Stimulated activated naive CD8-positive, alpha-beta T cell treated with anti-CD3 and anti-CD28 coated beads, Interleukin-15, Interleukin-2, amounts not matched to agents 100 U/mL and 50 U/mL, for 24 hours (primary cell): ENCODE measurements around the gene AP1B1.

Source experiments
- ATAC-seq: fragments of 150-1000 bp; cut with Tn5 transposase; one replicate; pipeline ENCODE4 v1.10.0; 2021
- DNase-seq: peaks from one replicate; pipeline ENCODE4 v3.0.0; 2021

AP1B1 gene

DNA sequence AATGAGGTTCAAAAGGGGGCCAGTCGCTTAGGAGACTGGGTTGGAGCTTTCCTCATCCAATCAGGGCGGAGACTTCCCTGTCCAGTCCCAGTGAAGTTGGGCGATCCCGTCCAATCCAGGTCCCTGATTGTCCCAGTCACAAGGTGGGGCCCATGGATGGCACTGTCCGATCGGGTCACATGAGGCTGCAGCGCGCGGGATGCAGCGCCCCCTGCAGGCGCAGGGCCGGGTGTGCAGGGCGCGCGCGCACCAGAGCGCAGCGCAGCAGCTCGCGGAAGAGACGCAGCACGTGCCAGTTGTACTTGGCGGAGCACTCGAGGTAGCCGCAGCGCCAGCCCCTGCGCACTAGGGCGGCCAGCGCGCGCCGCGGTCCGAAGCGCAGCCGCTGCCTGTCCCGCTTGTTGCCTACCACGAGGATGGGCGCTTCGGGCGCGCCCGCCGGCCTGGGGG is 75.2 kb downstream of the AP1B1 start:
- ATAC-seq = peak; percentile 19

DNA sequence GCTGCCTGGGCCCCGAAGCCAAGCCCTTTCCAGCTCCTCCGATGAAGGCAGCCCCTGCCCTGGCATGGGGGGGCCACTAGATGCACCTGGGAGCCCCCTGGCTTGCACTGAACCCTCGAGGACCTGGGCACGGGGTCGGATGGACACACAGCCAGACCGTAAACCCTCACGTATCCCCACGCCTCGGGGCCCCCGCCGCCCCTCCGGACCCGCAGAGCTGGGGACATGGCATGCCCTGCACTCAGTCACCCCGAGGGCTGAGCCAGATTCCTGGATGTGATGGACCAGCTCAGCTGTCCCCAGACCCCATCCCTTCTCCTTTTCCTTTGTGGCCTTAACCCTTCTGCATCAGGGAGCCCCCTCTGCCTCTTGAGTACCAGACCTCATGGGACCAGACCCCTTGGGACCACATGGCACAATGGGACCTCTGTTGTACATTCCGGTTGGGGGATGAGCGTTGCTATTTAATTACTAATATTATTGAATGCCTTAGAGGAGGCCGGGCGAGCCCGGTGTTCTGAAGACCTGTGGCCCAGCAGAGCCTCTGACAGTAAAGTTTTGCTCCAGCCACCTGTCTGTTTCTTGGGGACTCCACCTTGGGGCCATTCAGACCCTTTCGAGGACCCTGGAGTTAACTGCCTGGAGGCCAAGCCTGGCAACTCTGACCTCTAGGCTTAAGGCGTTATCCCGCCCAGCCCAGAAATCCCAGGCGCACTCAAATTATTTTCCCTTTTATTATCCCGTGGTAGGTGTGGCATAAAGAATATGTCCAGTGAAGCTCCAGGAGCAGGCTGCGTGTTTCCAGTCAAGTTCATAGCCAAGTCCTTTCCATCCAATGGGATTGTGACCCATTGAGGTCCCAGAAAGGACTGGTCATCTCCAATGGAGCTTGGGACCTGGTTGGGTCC is 75.9 kb downstream of the AP1B1 start:
- DNase-seq (no peak), ATAC-seq (no peak)

More for the DNA sequence above, 75.2 kb downstream of the AP1B1 start:
- peak; percentile 33 for DNase-seq

DNA sequence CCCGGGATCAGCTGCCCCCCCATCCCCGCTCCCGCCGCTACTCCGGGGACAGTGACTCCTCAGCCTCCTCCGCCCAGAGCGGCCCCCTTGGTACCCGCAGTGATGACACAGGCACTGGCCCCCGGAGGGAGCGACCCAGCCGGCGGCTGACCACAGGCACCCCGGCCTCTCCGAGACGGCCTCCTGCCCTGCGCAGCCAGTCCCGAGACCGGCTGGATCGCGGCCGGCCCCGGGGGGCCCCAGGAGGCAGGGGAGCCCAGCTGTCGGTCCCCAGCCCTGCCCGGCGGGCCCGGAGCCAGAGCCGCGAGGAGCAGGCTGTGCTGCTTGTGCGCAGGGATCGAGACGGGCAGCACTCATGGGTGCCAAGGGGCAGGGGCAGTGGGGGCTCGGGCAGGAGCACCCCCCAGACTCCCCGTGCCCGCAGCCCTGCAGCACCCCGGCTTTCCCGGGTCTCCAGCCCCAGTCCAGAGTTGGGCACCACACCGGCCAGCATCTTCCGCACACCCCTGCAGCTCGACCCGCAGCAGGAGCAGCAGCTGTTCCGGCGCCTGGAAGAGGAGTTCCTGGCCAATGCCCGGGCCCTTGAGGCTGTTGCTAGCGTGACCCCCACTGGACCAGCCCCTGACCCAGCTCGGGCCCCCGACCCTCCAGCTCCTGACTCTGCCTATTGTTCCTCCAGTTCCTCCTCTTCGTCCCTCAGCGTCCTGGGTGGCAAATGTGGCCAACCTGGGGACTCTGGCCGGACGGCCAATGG is 76.7 kb downstream of the AP1B1 start:
- ATAC-seq = no peak
- no peak for DNase-seq

DNA sequence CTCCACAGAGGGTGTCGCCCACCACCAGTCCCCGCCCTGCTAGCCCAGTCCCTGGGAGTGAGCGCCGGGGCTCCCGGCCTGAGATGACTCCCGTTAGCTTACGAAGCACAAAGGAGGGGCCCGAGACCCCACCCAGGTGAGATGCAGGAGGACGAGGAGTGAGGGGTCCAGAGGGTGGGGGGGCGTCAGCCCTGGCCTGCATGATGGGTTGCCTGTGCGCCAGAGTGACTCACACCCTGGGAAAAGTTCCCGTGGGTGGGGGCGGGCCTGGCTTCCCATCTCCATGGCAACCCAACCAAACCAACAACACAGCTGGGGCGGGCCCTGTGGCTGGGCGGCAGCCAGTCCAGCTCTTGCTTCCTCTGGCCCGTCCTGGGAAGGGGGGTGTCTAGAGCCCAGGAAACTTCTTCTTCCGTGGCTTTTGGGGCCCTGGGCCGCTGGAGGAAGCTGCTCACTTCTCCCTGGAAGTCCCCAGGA is 77.5 kb downstream of the AP1B1 start:
- ATAC-seq (peak; percentile 64), DNase-seq (peak; percentile 85)

DNA sequence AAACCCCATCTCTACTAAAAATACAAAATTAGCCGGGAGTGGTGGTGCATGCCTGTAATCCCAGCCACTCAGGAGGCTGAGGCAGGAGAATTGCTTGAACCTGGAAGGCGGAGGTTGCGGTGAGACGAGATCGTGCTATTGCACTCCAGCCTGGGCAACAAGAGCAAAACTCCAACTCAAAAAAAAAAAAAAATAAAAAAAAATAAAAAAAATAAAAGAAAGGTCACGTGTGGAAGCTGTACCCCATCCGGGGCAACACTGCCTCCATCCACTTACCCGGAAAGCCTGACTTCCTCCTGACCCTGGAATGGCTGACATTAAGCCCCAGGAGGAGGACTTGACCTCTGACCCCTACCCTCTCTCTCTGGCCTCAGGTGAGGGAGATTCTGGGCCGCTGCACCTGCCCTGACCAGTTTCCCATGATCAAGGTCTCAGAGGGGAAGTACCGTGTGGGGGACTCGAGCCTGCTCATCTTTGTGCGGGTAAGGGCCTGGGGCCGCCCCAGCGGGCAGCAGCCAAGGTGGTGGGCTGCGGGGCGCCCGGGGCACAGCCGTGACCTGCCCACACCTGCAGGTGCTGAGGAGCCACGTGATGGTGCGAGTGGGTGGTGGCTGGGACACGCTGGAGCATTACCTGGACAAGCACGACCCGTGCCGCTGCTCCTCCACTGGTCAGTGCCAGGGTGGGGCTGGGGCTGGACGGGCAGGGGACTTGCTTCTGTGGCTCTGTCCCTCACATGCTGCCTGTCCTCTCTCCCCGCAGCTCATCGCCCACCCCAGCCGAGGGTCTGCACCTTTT is 78.1 kb downstream of the AP1B1 start:
- DNase-seq (no peak), ATAC-seq (no peak)

DNA sequence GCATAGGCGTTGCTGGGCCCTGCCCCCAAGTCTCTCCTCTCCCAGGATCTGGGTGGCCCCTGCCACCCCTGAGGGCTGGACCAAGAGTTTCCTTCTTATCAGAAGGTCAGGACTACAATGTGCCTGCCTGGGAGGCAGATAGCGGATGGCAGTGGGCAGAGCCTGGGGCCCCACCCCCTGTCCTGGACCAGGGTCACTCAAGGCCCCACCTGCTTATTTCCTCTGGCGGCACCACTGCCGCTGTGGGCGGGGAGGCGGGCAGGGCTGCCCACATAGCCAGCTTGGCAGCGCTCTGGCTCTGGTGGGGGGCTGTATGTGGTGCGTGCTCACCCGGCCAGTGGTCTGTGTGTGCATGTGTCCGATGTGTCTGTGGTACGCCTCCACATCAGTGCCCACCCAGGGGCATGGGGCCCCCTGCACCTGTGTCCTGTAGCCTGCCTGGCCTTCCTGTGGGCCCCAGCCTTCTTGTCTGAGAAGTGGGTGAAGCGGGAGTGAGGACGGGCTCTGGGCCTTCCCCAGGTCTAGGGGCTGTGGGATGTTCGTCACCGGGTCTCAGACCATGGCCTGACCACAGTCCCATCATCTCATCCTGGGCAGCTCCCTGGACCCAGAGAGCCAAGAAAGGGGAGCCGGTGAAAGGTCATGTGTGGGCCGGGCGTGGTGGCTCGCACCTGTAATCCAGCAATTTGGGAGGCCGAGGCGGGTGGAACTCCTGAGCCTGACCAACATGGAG is 78.9 kb downstream of the AP1B1 start:
- ATAC-seq = no peak
- no peak for DNase-seq

DNA sequence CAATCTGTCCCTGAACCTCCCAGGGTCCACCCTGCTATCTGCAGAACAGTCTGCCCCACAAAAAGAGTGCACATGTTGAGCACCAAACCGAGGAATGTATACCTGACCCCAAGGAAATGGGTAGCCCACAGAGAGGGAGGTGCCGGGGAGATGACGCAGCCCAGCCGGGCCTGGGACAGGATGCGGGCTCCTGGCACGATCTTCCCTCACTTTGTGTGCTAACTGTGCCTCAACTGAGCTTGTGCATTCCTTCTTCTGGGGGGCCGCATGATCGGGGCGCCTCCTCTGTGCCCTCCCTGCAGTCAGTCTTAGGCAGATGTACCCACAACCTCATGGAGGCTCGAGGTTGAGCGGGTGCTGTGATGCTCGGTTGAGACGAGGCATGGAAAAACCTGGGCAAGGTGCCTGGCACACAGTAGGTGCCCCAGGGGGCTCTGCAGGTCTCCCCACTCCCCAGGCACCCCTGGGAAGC is 79.5 kb downstream of the AP1B1 start:
- ATAC-seq = peak; percentile 19
- DNase-seq = peak; percentile 46

DNA sequence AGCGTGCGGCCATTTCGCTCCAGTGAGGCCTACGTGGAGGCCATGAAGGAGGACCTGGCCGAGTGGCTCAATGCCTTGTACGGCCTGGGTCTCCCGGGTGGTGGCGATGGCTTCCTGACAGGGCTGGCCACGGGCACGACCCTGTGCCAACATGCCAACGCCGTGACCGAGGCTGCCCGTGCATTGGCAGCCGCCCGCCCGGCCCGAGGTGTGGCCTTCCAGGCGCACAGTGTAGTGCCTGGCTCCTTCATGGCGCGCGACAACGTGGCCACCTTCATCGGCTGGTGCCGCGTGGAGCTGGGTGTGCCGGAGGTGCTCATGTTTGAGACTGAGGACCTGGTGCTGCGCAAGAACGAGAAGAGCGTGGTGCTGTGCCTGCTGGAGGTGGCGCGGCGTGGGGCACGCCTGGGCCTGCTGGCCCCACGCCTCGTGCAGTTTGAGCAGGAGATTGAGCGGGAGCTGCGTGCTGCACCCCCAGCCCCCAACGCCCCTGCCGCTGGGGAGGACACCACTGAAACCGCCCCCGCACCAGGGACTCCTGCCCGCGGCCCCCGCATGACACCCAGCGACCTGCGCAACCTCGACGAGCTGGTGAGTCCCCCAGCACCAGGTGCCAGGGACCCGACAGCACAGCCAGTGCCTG is 80.1 kb downstream of the AP1B1 start:
- no peak for ATAC-seq
- no peak for DNase-seq

DNA sequence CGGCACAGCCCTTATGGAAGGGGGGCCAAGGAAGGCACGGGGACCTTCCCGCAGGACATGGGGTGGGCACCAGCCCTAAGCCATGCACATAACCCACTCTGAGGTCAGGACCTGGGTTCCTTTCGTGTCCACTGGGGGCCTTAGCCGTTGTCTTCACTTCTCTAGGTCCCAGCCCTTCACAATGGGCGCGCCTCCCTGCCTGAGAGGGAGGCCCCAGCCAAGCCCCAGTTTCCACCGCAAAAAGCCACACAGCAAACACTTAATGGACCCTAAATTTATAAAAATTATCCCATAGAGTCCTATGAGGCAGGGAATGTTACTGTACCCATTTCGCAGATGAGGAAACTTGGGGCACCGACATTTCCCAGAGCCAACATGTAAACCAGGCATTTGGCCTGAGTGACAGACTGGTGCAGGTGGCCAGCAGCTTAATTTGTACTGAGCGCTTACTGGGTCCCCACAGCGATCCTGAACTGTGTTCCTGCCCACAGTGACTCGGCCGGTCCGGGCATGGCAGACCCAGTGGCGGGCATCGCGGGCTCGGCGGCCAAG is 80.7 kb downstream of the AP1B1 start:
- DNase-seq (no peak), ATAC-seq (no peak)

DNA sequence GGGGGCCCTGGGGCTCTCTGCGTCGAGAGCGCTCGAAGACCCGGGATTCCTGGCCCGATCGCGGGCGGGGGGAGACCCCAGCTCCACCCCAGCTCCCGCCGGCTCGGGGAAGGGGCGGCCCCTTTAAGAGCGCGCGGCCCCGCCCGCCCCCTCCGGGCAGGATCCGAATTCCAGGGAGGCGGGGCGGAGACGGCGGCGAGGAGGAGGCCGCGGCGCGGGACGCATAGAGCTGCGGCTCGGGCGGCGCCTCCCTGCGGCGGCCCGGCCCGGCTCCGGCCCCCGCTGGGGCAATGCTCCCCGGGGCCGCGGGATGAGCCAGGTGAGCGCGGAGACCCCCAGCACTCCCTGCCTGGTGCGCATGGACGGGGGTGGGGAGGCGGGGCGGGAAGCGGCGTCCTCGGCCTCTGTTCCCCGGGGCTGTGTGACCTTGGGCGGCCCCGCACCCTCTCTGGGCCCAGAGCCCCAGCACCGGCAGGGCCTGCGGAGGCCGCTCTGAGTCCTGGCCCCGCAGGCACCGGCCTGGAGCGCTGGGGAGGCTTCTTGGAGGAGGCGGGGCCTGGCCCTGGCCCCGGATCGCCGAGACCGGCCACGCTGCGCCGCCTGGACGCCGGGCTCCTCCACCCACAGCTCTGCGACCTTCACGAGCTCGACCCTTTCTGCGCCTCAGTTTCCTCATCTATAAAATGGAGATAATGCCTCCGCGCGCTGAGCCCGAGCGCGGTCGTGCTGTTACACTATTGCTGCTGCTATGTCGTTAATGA is 81.4 kb downstream of the AP1B1 start:
- no peak for ATAC-seq

DNA sequence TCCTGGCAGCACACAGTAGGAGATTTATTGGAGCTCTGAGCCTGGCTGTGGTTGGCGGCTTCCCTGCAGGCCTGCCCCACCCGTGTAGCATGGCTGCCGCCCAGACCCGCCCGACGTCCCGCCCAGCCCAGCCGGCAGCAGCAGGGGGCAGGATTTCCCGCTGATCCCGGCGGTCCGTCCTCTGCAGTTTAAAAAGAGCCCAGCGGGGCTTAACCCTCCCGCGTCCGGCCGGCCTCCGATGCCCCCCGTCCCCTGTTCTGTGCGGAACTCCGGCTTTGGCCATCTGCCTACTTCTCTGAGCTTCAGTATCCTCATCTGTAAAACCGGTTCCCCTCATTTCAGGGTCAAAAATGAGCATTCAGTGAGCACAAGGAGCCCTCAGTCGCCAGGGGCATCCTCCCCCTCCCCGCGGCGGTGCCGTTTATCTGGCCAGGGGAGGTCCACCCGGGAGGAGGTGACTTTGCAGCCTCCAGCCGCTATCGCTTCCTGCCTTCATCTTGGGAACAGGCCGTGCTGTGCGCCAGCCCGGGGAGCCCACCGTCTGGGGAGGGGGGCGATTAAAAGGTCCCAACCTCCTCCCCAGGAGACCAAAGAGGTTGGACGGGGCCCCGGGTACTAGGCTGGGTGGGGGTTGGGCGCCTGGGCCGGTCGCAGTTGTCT is 82.1 kb downstream of the AP1B1 start, which contains the start of gene GAS2L1:
GAS2L1 (plus strand) TSS at position 476 of the 660 bp plus-strand sequence. CDS start 1,456 bp downstream, outside the sequence.
- DNase-seq = peak; percentile 70
- no peak for ATAC-seq

More for the DNA sequence above, 81.4 kb downstream of the AP1B1 start:
- peak; percentile 51 for DNase-seq

DNA sequence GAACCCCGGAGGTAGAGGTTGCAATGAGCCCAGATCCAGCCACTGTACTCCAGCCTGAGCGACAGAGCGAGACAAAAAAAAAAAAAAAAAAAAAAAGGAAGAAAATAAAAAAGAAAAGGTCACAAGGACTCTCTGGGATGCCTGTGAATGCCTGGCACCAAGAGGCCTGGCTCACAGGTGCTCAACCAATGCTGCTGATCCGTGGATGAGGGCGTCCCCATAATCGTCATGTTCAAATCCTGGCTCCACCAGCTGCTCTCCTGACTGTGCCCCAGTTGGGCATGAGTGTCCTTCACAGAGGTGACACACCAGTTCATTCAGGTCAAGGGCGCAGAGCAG is 82.6 kb downstream of the AP1B1 start:
- no peak for DNase-seq

DNA sequence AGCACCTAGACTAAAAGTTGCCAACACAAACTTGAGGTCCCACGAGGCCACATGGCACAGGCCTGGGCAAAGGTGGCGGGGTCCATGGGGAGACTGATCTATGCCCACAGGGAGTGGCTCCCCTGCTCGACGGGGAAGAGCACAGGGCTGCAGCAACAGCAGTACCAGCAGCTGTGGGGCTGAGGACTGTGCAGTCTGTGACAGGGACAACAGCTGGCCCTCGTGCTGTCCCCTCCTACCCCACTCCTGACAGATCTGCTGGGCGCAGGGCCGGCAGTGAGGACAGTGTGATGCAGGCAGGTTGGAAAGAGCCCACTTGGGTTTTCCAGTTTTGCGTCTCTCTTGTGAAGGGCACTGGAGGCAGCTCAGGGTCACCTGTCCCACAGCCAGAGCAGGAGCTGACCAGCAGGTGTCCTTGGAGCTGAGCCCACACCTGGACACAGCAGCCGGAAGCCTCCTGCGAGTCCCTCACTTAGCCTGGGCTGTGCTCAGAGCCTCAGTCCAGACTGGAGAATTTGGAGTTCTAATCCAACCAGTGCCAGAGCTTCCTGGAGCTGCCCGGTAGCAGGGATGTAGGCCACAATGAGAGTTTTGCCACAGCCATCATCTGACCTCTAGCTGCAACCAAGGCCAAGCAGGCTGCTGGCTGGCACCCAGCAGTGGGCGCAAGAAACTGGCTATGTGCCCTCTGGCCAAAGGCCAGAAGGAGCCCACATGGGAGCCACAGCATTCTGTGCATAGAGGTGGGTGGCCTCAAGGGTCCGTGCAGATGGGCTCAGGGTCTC is 85.5 kb downstream of the AP1B1 start:
- ATAC-seq = no peak
- DNase-seq = no peak

More for the DNA sequence above, 82.6 kb downstream of the AP1B1 start:
- ATAC-seq = no peak

DNA sequence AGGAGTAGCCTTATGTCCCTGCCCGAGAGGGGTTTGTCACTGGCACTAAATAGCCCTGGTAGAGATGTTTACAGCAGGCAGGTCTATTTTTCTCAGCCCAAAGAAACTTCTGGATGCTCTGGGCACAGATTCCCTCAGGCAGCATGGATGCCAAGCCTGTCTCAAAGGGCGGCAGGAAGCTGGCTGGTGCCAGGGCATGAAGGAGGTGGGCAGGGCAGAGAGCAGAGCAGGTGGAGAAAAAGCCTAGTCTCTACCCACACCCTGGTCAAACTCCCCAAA is 86.0 kb downstream of the AP1B1 start:
- no peak for DNase-seq
- ATAC-seq = no peak

DNA sequence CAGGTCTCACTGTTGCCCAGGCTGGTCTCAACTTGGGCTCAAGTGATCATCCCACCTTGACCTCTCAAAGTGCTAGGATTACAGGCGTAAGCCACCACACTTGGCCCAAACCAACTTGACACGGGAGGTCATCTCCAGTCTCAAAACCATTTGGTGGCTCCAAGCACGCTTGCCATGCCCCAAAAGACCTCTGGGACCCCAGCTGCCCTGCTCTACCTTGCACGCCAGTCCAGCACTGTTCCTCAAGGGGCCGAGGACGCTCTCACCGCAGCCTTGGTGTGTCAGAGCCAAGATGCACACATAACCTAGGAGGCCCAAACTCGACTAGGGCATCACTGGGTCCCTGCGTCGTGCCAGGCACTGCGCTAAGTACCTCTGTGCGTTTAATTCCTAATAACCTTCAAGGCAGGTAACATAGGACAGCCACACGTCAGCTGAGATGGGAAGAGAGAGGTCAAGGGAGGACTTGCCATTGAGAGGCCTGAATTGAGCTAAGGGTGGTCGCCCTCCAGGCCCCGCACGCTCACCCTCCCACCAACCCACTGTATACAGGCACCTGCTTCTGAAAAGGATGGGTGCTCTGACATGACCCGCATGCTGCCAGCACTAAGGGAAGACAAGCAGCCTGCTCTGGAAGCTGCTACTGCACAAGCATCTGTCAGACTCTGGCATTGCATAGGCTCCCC is 86.5 kb downstream of the AP1B1 start:
- DNase-seq (no peak), ATAC-seq (no peak)

DNA sequence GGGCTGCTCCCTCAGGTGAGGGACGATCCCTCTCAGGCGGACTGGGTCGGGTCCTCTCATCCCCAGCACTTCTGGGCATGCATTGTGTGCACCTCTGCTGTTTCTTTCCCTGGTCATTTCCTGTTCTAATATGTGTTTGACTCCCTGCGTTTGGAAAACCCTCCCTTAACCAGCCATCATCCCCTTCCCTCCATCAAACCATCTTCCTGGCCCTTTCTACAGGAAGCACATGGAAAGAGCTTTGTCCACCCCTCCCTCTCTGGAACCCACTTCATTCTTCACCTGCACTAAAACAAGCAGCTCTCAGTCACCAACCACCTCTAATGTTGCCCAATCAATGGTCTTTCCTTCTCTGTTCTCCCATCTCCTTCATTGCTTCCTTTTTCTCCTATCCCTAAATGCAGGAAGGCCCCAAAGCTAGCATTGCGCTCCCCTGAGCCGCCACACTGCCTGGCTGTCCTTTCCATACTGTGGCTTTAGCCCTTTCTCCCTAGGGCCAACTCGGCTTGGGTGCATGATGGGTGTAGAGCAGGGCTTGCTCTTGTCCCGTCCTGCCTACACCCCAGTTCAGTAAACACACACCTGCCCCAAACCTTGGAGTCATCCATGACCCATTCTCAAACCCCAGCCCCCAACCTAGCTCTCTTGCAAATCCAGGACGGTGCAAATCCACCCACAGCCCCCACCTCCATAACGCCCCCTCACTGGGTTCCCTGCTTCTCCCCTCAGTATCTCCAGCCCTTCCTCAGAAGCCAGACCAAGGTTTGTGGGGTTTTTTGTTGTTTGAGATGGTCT is 87.4 kb downstream of the AP1B1 start:
- DNase-seq (no peak), ATAC-seq (no peak)

DNA sequence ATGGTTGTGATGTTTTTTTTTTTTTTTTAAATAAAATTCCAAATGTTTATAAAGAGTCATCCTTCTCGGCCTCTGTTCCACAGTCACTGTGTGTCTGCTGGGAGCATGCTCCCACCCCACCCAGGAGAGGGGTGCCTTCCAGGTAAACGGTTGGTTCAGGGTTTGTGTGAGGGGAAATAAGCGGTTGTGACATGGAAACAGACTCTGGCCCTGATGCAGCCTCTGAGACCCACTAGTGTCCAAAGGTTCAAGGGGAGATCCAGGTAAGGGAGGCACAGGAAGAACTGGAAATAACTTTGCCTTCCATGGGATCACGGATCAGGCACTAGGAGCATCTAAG is 87.9 kb downstream of the AP1B1 start:
- ATAC-seq = no peak
- DNase-seq = no peak
